ENCODE results near the gene TJP2.

TJP2 gene

GRCh38 chr9:69173891-69174615 is at the start of gene TJP2:
Gene TJP2, plus strand, starts transcription at chr9:69174277. Its CDS starts 96 bp downstream, at chr9:69174373.
- DNase-seq = peak in 50 of 51 donors; percentile 28 to 87 (median 74)

GRCh38 chr9:69130456-69131441 is 43.3 kb upstream of the TJP2 start:
- DNase-seq = peak in 2 of 51 donors; percentile 4 to 12

GRCh38 chr9:69131682-69132081 is 42.4 kb upstream of the TJP2 start:
- no peak for DNase-seq

GRCh38 chr9:69132361-69132760 is 41.7 kb upstream of the TJP2 start:
- no peak for DNase-seq

- no peak for DNase-seq
Measured at GRCh38 chr9:69134412-69134811, 39.7 kb upstream of the TJP2 start.

GRCh38 chr9:69136185-69136584 is 37.9 kb upstream of the TJP2 start:
- DNase-seq = no peak

GRCh38 chr9:69136779-69137178 is 37.3 kb upstream of the TJP2 start:
- DNase-seq = no peak

GRCh38 chr9:69137311-69137710 is 36.8 kb upstream of the TJP2 start:
- DNase-seq = no peak

- no peak for DNase-seq
Measured at GRCh38 chr9:69139596-69139995, 34.5 kb upstream of the TJP2 start.

- DNase-seq = no peak
Measured at GRCh38 chr9:69140123-69140735, 33.8 kb upstream of the TJP2 start.

- no peak for DNase-seq
Measured at GRCh38 chr9:69141851-69142250, 32.2 kb upstream of the TJP2 start.

GRCh38 chr9:69143291-69143690 is 30.8 kb upstream of the TJP2 start:
- DNase-seq = no peak

- DNase-seq = no peak
Measured at GRCh38 chr9:69145144-69145715, 28.8 kb upstream of the TJP2 start.

- DNase-seq = no peak
Measured at GRCh38 chr9:69147041-69147834, 26.8 kb upstream of the TJP2 start.

GRCh38 chr9:69149321-69149807 is 24.7 kb upstream of the TJP2 start:
- peak in 6 of 51 donors; percentile 3 to 17 (median 6) for DNase-seq

GRCh38 chr9:69151506-69151905 is 22.6 kb upstream of the TJP2 start:
- no peak for DNase-seq

- DNase-seq = no peak
Measured at GRCh38 chr9:69153707-69154521, 20.2 kb upstream of the TJP2 start.

- DNase-seq = no peak
Measured at GRCh38 chr9:69155341-69156030, 18.6 kb upstream of the TJP2 start.

All from hypothalamus (tissue), 51 donors.